Measurements from ENCODE around the gene MAGOH. TPM values are rescaled to one million over a fixed set of nuclear protein-coding genes. Genes with fewer than 3 reads are reported as not detected.
"Not testable (repeated sequence)": the region's sequence is repeated elsewhere in the genome, so short reads cannot be mapped to it uniquely, and the experiment has no call there.

MAGOH gene
- 36.3 TPM for polyA plus RNA-seq (ENCODE audit: insufficient read length)

GRCh38 chr1:53238197-53239155 lies at the start of gene MAGOH:
Gene MAGOH, minus strand, starts transcription at chr1:53238518. Its CDS starts 70 bp downstream, at chr1:53238448.
- peak; percentile 96 for DNase-seq

GRCh38 chr1:53286955-53287354 lies 48.6 kb upstream of the MAGOH start:
- DNase-seq: no peak

DNA sequence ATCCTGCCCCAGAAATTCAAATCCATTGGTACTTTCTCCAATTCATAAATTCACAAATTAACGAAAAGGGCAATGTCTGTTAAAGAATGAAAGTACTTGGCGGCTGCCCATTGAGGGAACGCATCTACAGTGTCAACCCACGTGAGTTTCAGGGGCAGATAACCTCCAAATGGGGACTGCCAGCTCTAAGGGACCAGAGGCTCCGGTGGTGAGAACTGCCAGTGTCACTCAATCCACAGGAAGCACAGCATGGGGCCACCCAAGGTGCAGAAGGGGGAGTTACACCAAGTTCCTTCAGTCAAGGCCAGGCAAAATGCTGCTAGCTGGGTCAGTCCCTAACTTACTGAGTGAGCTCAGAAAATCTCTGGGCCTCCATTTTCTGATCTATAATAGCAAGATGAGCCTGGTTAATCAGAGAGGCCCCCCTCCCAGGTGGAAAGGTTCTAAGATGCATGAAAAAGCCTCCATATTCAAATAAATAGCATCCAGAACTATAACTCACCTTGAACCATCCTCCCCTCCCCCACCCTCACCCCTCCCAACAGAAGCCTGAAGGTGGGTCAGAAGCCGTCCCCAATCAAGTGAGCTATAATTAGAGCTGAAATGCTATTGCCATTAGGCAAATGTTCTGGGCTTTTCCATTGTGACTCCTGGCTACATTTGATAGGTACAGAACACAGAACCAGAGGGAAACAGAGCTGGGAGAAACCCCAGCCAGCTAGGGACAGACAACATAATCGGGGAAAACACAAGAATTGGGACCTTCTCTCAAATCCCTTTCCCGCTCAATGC lies 47.8 kb upstream of the MAGOH start:
- no peak for DNase-seq

- DNase-seq: no peak
Measured at GRCh38 chr1:53285546-53285945, 47.2 kb upstream of the MAGOH start.

DNA sequence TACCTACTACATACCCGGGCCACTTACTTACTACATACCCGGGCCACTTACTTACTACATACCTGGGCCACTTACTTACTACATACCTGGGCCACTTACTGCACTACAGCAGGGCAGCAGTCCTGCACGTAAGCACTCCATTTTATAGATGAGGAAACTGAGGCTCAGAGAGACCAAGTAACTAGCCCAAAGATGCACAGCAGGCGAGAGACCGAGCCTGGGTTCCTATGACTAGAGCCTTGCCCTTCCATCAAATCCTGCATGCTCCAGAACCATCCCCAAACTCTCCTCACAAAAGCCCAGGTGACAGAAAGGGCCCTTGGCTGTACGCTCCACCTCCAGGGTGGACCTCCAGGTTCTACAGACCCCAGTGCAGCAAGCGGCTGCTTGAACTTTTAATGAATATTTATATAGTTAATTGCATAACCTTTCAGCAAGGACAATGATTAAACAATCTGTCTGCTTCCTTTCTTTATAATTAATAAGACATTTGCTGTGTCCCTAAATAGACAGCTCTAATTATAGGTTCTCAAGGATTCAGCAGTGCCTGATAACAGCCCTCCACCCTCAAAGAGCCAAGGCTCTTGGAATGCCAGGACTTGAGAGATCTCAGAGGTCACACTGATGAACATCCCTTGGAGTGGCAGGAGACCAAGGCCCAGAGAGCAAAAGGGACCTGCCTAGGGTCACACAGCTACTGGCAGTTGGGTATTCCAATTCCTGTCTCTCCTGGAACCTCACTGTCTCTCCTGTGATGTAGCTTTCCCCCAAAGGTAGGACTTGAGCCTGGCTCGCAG lies 46.1 kb upstream of the MAGOH start:
- DNase-seq: no peak

- not testable (repeated sequence) for DNase-seq
Measured at GRCh38 chr1:53283156-53283555, 44.8 kb upstream of the MAGOH start.

GRCh38 chr1:53281133-53281532 lies 42.8 kb upstream of the MAGOH start:
- DNase-seq: no peak

DNA sequence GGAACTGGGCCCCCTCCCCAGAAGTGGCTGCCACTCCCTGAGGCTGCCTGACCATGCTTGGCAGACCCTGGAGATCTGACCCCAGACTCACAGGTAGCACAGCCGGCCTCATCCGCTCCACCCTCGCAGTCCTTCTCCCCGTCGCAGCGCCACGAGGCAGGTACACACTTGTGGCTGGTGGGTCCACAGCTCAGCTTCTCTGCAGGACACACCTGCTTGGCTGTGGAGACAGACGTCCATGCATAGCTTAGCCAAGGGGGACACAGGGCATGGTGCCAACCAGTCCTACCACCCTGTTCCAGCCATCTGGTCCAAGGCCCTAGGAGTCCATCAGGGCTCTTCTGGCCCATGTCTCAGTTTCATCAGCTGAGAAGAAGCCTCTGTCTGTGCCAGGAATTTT lies 42.2 kb upstream of the MAGOH start:
- no peak for DNase-seq

DNA sequence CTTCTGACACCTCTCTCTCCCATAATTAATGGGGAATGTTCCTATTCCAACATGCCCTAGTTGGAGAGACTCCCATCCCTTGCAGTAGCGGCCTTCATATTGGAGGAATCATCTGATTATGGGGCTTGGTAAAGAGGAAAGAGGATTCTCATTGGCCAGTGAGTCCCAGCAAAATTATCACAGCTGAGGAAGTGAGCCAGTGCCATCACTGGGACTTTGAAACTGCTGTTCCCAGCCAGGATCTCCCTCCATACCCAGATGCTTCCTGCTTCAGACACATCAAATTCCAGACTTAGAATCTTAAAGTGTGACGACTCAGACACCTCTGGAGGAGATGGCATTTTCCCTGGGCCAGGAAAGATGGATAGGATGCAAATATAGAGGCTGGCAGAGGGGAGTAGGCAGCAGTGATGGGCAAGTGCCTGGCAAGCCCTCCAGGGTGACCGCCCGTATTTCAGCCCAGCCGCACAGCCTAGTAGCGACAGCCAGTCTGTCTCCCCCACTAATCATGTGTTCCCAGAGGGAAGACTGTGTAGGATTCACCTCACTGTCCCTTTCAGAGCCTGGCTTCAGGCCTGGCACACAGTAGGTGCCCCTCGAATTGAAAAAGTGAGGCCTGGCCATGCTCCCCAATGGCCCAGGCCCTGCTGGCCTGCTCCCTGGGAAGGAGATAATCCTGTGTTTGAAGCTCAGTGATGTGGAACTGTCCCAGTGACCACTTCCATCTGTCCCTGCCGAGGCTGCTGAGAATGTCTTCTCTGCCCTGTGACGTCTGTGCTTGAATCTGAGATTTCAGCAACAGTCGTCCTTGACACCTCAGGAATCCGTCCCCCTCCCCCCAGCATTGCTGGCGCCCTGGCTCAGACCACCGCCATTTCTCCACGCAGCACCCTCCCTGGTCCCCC lies 41.2 kb upstream of the MAGOH start:
- DNase-seq: no peak

DNA sequence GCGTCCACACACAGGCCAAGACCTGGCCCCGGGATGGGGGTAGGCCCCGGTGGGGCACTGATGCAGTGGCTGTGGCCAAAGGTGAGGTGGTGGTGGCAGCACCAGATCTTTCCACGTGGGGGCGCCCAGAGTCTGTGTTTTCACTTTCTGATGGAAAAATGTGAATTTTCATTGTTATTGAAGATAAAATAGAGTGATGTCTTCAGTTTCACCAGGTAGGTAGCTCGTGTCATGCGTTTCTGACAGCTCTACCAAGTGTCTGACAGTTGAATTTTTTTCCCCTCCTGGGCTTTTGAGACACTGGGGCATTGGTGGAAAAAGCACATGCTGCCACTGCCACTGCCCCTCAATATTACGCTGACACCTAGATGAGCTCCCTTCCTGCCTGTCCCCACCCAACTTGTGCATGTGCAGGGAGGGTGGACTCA lies 40.0 kb upstream of the MAGOH start:
- peak; percentile 42 for DNase-seq

- no peak for DNase-seq
Measured at GRCh38 chr1:53277326-53277725, 39.0 kb upstream of the MAGOH start.

- no peak for DNase-seq
Measured at GRCh38 chr1:53276902-53277281, 38.6 kb upstream of the MAGOH start.

DNA sequence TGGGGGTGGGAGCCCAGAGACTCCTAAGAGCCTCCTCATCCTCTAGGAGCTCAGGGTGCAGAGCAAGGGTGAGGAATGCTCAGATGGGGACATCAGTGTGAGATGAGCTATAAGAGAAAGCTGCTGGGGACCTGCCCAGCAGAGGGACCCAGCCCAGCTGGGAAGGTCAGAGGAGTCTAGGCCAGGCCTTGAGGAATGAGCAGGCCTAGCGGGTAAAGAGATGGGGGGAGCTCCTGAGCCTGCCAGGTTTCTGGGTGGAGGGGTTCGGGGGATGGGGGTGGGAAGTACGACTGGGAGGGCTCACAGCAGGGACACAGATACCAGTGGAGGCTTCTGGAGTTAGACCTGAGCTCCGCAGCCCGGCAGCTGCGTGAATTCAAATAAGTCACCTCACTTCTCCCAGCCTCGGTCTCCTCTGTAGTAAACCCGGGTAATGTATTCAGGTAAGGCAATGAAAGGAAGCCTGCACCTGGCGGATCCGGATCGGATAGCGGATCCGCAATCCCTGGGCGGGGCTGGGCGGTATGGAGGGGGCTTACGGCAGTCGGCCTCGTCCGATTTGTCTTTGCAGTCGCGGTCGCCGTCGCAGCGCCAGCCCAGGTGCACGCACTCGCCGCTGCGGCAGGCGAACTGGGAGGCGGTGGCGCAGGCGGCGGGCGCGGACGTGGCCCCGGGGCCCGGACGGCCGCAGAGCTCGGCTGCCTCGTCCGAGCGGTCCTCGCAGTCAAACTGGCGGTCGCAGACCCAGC lies 38.0 kb upstream of the MAGOH start:
- no peak for DNase-seq

DNA sequence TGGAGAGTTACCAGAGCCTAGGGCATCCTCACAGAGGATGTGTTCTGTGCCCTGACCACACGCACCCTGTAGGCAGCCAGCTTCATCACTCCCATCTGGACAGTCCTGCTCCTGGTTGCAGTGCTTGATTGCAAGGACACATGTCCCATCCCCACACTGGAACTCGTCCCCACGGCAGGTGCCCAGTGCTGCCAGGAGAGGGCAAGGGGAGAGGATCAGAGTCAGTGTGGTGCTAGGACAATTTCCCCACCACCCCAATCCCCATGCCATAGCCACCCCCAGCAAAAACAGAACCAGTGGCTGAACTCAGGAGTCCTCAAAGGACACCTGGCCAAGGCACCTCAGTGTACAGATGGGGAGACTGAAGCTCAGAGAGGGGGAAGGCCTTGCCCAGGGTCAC lies 37.2 kb upstream of the MAGOH start:
- no peak for DNase-seq

- DNase-seq: no peak
Measured at GRCh38 chr1:53274541-53275185, 36.3 kb upstream of the MAGOH start.

- DNase-seq: no peak
Measured at GRCh38 chr1:53274026-53274425, 35.7 kb upstream of the MAGOH start.

DNA sequence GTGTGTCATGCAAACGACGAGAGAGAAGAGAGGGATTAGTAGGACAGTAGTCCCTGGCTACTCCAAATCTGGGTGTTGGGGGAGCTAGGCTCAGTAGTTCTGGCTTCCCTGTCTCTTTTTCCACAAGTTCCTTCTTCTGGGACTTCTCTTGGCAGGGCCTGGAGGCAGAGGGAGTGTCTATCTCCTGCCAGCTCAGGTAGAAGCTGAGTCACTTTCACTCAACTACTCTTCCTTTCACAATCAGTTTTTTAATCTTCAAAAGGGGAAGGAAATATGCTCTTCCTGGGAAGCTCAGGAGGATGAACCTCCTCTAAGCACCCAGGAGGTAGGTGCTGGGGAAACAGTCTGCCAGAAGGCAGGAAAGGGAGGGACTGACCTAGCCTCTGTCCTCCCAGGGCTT lies 35.2 kb upstream of the MAGOH start:
- DNase-seq: no peak

GRCh38 chr1:53272349-53272748 lies 34.0 kb upstream of the MAGOH start:
- DNase-seq: no peak

DNA sequence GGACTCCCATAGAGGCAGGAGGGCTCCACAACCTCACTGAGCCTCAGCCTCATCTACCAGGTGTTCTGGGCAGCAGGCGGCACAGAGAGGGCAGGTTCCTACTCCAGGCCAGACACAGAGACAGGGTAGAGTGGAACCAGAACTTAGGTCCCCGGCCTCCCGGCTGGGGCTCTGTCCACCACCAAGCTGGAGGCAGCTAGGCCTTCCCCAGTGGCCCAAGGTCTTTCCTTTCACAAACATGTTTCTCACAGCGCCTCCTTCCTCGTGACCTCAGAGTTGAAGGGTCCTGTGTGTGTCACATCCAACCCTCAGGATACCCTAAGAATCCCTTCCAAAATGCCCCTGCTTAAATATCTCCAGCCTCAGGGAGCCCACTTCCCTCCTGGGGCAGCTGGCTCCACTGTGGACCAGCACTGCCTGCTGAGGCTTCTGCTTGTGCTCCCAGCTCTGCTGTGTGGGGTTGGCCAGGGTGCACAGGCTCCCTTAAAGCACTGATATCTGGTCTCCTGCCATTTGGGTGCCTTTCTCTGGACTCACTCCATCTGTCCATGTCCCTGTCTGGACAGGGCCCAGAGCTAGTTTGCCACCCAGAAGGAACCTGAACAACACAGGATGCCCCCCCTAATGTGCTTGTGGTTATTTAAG lies 33.2 kb upstream of the MAGOH start:
- no peak for DNase-seq

GRCh38 chr1:53270873-53271272 lies 32.6 kb upstream of the MAGOH start:
- no peak for DNase-seq

All from hindlimb muscle (tissue), 1 donor.